Liver (tissue), 4 donors: Measurements from ENCODE around the gene TMEM63B. TPM values are rescaled to one million over a fixed set of nuclear protein-coding genes. Genes with fewer than 3 reads are reported as not detected.

Experiments used
- polyA plus RNA-seq, 2 donors: library from polyadenylated mRNA; stranded (reverse) in 1 of 2; unstranded in 1 of 2; fragments of 200-250 nt in 1 of 2; fragments of >200 nt in 1 of 2; fragmentation: Nextera tagmentation in 1 of 2; extraction: Ambion mirVana in 1 of 2; gene quantifications; one replicate each; pipeline versions ENCODE4 v1.2.1 to v1.2.3, GENCODE V29; 2013 to 2015
- total RNA-seq, 2 donors: library from RNA; depleted of rRNA; stranded (reverse); fragments of >200 nt; gene quantifications; one replicate each; pipeline ENCODE4 v1.2.3, GENCODE V29; 2014
- TF ChIP-seq, protein P1 (sequence below): IDR thresholded peaks from 2 replicates; pipeline ENCODE4 v1.6.1; 2016; ENCODE audit warnings: antibody characterized with exemption
- donor health status: healthy.
- donor health status: healthy.
- donor health status: healthy.

The TMEM63B gene
- total and polyA plus RNA-seq, 4 donors: 9.6 to 64.9 (median 37.6) TPM

- TF ChIP-seq, protein P1, sequence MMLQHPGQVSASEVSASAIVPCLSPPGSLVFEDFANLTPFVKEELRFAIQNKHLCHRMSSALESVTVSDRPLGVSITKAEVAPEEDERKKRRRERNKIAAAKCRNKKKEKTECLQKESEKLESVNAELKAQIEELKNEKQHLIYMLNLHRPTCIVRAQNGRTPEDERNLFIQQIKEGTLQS: no peak
Measured at GRCh38 chr6:44203955-44204354, 76.6 kb downstream of the TMEM63B start (continued).

Other genes with a start within 250 kb of the TMEM63B start
- 10 to 100 TPM; 34.6 to 36.9 TPM for gene MRPL14, start 102 bp upstream of the TMEM63B start, total RNA-seq
- 100 to 1,000 TPM in 1 of 2 donors, 10 to 100 TPM in 1; 44.9 to 118 TPM for gene MRPL14, start 102 bp upstream of the TMEM63B start, polyA plus RNA-seq
- gene CAPN11, start 31.3 kb downstream of the TMEM63B start, total RNA-seq: under 1 TPM; 0.08 to 0.19 TPM
- gene CAPN11, start 31.3 kb downstream of the TMEM63B start, polyA plus RNA-seq: under 1 TPM in 1 of 2 donors, not detected in 1; 0.09 TPM
- gene MYMX, start 89.4 kb downstream of the TMEM63B start, total RNA-seq: not detected
- under 1 TPM in 1 of 2 donors, not detected in 1; 0.14 TPM for gene MYMX, start 89.4 kb downstream of the TMEM63B start, polyA plus RNA-seq
- 10 to 100 TPM; 15.8 to 67.2 TPM for gene SLC29A1, start 96.0 kb downstream of the TMEM63B start, total RNA-seq
- 10 to 100 TPM; 15.1 to 17.5 TPM for gene SLC29A1, start 96.0 kb downstream of the TMEM63B start, polyA plus RNA-seq
- 100 to 1,000 TPM; 170 to 281 TPM for gene HSP90AB1, start 119.5 kb downstream of the TMEM63B start, total RNA-seq
- gene HSP90AB1, start 119.5 kb downstream of the TMEM63B start, polyA plus RNA-seq: 100 to 1,000 TPM; 129 to 235 TPM
- 10 to 100 TPM; 19.8 to 22.4 TPM for gene SLC35B2, start 130.0 kb downstream of the TMEM63B start, total RNA-seq
- gene SLC35B2, start 130.0 kb downstream of the TMEM63B start, polyA plus RNA-seq: 10 to 100 TPM; 18.9 to 27.0 TPM
- gene NFKBIE, start 138.0 kb downstream of the TMEM63B start, total RNA-seq: 1 to 10 TPM; 4.9 TPM
- gene NFKBIE, start 138.0 kb downstream of the TMEM63B start, polyA plus RNA-seq: 1 to 10 TPM; 3.7 to 4.6 TPM
- gene TMEM151B, start 142.9 kb downstream of the TMEM63B start, total RNA-seq: not detected
- gene TMEM151B, start 142.9 kb downstream of the TMEM63B start, polyA plus RNA-seq: not detected
- 1 to 10 TPM; 9.2 to 9.6 TPM for gene AARS2, start 185.8 kb downstream of the TMEM63B start, total RNA-seq
- gene AARS2, start 185.8 kb downstream of the TMEM63B start, polyA plus RNA-seq: 1 to 10 TPM; 1.9 to 4.5 TPM
- gene SPATS1, start 215.1 kb downstream of the TMEM63B start, total RNA-seq: not detected
- gene SPATS1, start 215.1 kb downstream of the TMEM63B start, polyA plus RNA-seq: not detected